Esophagus squamous epithelium (tissue), 5 donors: ENCODE results near the gene ATP12A. TPM values are rescaled to one million over a fixed set of nuclear protein-coding genes. Genes with fewer than 3 reads are reported as not detected.

ENCODE experiments used
- DNase-seq: peaks from one replicate; lab custom pipeline; 2025; lab: John Stamatoyannopoulos, UW
- H3K27ac ChIP-seq, 4 donors: fragments of 200-600 bp; sonication (generic); one replicate each; pipeline ENCODE4 v1.5.1; 2016 to 2019; ENCODE audit warnings: mild to moderate bottlenecking in 1 of 4
- H3K27me3 ChIP-seq, 4 donors: fragments of 200-600 bp; sonication (generic); 1 replicate in 3 of 4; 2 replicates in 1 of 4; pipeline versions ENCODE4 v1.5.1 to v1.6.0; 2017 to 2021; ENCODE audit warnings: antibody characterized with exemption in 1 of 4
- H3K36me3 ChIP-seq, 3 donors: fragments of 200-600 bp; sonication (generic); one replicate each; pipeline ENCODE4 v1.5.1; 2016 to 2019
- H3K4me1 ChIP-seq, 3 donors: fragments of 200-600 bp; sonication (generic); one replicate each; pipeline ENCODE4 v1.5.1; 2017 to 2019
- H3K4me3 ChIP-seq, 4 donors: fragments of 200-600 bp; sonication (generic); 1 replicate in 3 of 4; 2 replicates in 1 of 4; pipeline ENCODE4 v1.5.1; 2016 to 2019; ENCODE audit warnings: mild to moderate bottlenecking in 2 of 4, moderate library complexity in 1 of 4
- H3K9me3 ChIP-seq, 3 donors: fragments of 200-600 bp; sonication (generic); one replicate each; pipeline ENCODE4 v1.5.1; 2016 to 2019
- CTCF ChIP-seq, 6 experiments: fragments of 450-650 bp in 4 of 6; fragments of 200-600 bp in 2 of 6; sonication (generic) in 2 of 6; IDR thresholded peaks; one replicate each; pipeline ENCODE4 v1.5.1; 2016 to 2019; ENCODE audit warnings: antibody characterized with exemption in 6 of 6, mild to moderate bottlenecking in 4 of 6, moderate library complexity in 4 of 6
- POLR2A ChIP-seq, 4 donors: fragments of 450-650 bp; IDR thresholded peaks; one replicate each; pipeline ENCODE4 v1.6.1; 2017; ENCODE audit warnings: antibody characterized with exemption in 4 of 4, mild to moderate bottlenecking in 4 of 4, moderate library complexity in 3 of 4
- WGBS, 2 donors: methylation state at CpG; one replicate each; pipeline ENCODE4 v1.1.5; 2018; 5-methylcytosine and 5-hydroxymethylcytosine counted together
- intact Hi-C: fragments of 100-400 bp; cut with DNase I; formaldehyde crosslinking; loops from one replicate; pipeline ENCODE4 v1.15.0; 2022
- total RNA-seq, 4 donors: library from RNA; depleted of rRNA; stranded (reverse); fragments of >200 nt; gene quantifications; one replicate each; pipeline ENCODE4 v1.1.0, GENCODE V29; 2016
- donor health status: DM: yes; HTN: yes; CAD: no.

ATP12A gene
- total RNA-seq, 4 donors from 2014 or later: 0.31 to 2.9 (median 2.4) TPM

- no peaks in the 10 kb centered on the region for H3K9me3 ChIP-seq
- DNase-seq: no peak
- H3K4me3 ChIP-seq: no peak overlapping the region
- no peaks in the 10 kb centered on the region for H3K36me3 ChIP-seq
- intact Hi-C loops: no loop called here
- 58 to 82% methylated on average over 5 of the region's 5 CpGs for WGBS, 2 donors
- no peak for TF ChIP-seq CTCF (IDR thresholded peaks at IDR 0.05)
- no peak for TF ChIP-seq POLR2A (IDR thresholded peaks at IDR 0.05)
- peaks cover 0 to 10% (median 0%) of the 10 kb centered on the region in 3 donors for H3K4me1 ChIP-seq
- H3K27me3 ChIP-seq: peaks cover 0 to 71% (median 0%) of the 10 kb centered on the region in 4 donors
- no peak overlapping the region for H3K27ac ChIP-seq
Measured at GRCh38 chr13:24691381-24691780, 11.2 kb downstream of the ATP12A start.

- Histone ChIP-seq H3K27me3 (peaks cover 0 to 61% (median 0%) of the 10 kb centered on the region in 4 donors), H3K36me3 (no peaks in the 10 kb centered on the region), H3K4me3 (no peak overlapping the region), H3K27ac (no peak overlapping the region), H3K4me1 (peaks cover 0 to 10% (median 0%) of the 10 kb centered on the region in 3 donors), H3K9me3 (no peaks in the 10 kb centered on the region)
- WGBS, 2 donors: 48% methylated on average over 3 of the region's 4 CpGs; no CpG with 5 or more reads in 1 of the 2 donors
- TF ChIP-seq CTCF (IDR thresholded peaks at IDR 0.05) (no peak), POLR2A (IDR thresholded peaks at IDR 0.05) (no peak)
- no peak for DNase-seq
- intact Hi-C loops: no loop called here
Measured at GRCh38 chr13:24692561-24692960, 12.4 kb downstream of the ATP12A start.

GRCh38 chr13:24693862-24694471 is 13.8 kb downstream of the ATP12A start:
- WGBS, 2 donors: 24 to 25% methylated on average over 17 of the region's 17 CpGs
- intact Hi-C loops: no loop called here
- TF ChIP-seq CTCF (IDR thresholded peaks at IDR 0.05) (peak; percentile 29 to 72 (median 64)), POLR2A (IDR thresholded peaks at IDR 0.05) (no peak)
- peaks cover 0 to 58% (median 0%) of the 10 kb centered on the region in 4 donors for H3K27me3 ChIP-seq
- no peaks in the 10 kb centered on the region for H3K36me3 ChIP-seq
- no peaks in the 10 kb centered on the region for H3K4me1 ChIP-seq
- no peak overlapping the region for H3K27ac ChIP-seq
- no peak for DNase-seq
- no peak overlapping the region for H3K4me3 ChIP-seq
- no peaks in the 10 kb centered on the region for H3K9me3 ChIP-seq

GRCh38 chr13:24694907-24695306 is 14.7 kb downstream of the ATP12A start:
- peaks cover 0 to 58% (median 0%) of the 10 kb centered on the region in 4 donors for H3K27me3 ChIP-seq
- no peaks in the 10 kb centered on the region for H3K9me3 ChIP-seq
- H3K4me3 ChIP-seq: no peak overlapping the region
- 60 to 74% methylated on average over 3 to 8 of the region's 12 CpGs for WGBS, 2 donors
- intact Hi-C loops: no loop called here
- H3K27ac ChIP-seq: no peak overlapping the region
- H3K36me3 ChIP-seq: no peaks in the 10 kb centered on the region
- TF ChIP-seq CTCF (IDR thresholded peaks at IDR 0.05) (no peak), POLR2A (IDR thresholded peaks at IDR 0.05) (no peak)
- no peak for DNase-seq
- no peaks in the 10 kb centered on the region for H3K4me1 ChIP-seq

- H3K27me3 ChIP-seq: peaks cover 0 to 35% (median 0%) of the 10 kb centered on the region in 4 donors
- no peak overlapping the region for H3K27ac ChIP-seq
- intact Hi-C loops: no loop called here
- TF ChIP-seq POLR2A (IDR thresholded peaks at IDR 0.05) (no peak), CTCF (IDR thresholded peaks at IDR 0.05) (no peak)
- no peaks in the 10 kb centered on the region for H3K9me3 ChIP-seq
- H3K4me3 ChIP-seq: no peak overlapping the region
- DNase-seq: no peak
- no peaks in the 10 kb centered on the region for H3K36me3 ChIP-seq
- 82 to 84% methylated on average over 7 to 8 of the region's 12 CpGs for WGBS, 2 donors
- no peaks in the 10 kb centered on the region for H3K4me1 ChIP-seq
Measured at GRCh38 chr13:24698686-24699085, 18.5 kb downstream of the ATP12A start.
